ENCODE data around the gene TTC7B. TPM values are rescaled to one million over a fixed set of nuclear protein-coding genes. Genes with fewer than 3 reads are reported as not detected.

The TTC7B gene
- total RNA-seq, 1 experiment from 2014 or later, result 70.6 TPM

DNA sequence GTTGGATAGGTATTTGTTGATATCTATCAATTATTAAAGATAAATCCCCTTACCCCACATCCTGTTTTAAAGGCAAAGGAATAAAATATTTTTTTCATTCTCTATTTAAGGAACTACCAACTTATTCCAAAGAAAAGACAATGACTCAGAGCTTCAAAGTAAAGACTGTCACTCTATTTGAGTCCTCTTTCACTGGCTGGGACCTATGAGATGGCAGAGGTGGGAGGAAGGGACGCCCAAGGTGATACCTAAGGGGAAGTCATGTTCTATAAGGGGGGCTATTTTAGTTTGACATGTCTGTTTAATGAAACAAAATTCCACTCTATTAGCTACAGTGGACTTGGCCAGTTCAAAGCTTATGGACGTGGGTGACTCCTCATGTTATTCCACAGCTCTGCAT lies 209.8 kb downstream of the TTC7B start:
- no peak overlapping the region for H3K4me3 ChIP-seq (replicated peaks in 1 of 2; ENCODE audit: low read depth in 1 of 2, low read length in 2 of 2)
- POLR2A ChIA-PET, result no interaction called here
- no peaks in the 10 kb centered on the region for H3K9me2 ChIP-seq (ENCODE audit: insufficient read depth)
- no peaks in the 10 kb centered on the region for H3K36me3 ChIP-seq (ENCODE audit: control insufficient read depth in 1 of 2, insufficient read depth in 2 of 2, low read length in 2 of 2)
- H3K79me2 ChIP-seq (ENCODE audit: insufficient read depth, low read length), result no peaks in the 10 kb centered on the region
- no peaks in the 10 kb centered on the region for H4K20me1 ChIP-seq (ENCODE audit: insufficient read depth)
- intact Hi-C loops (cut with micrococcal nuclease), result no loop called here
- no TSS peak for BruUV-seq (replicated peaks)
- no peak for ATAC-seq
- H3K9ac ChIP-seq (ENCODE audit: low read length), result no peak overlapping the region
- RAD21 ChIA-PET (ENCODE audit: low non-redundant PET in 1 of 2, low total read pairs in 2 of 2, uncharacterized antibody in 2 of 2, unreplicated experiment in 2 of 2), result no interaction called here
- H2AFZ ChIP-seq (ENCODE audit: low read depth, low read length, poor library complexity, severe bottlenecking), result no peak overlapping the region
- no peak overlapping the region for H3K27ac ChIP-seq (ENCODE audit: low read depth, low read length)
- H3K4me2 ChIP-seq (ENCODE audit: low read length), result no peak overlapping the region
- TF ChIP-seq CBX3 (IDR thresholded peaks at IDR 0.05; ENCODE audit: low read depth) (no peak), ZFX (IDR thresholded peaks at IDR 0.05) (no peak), YY1 (IDR thresholded peaks at IDR 0.05; ENCODE audit: extremely low read depth, insufficient replicate concordance, low read depth, low read length) (no peak), SP1 (IDR thresholded peaks at IDR 0.05; ENCODE audit: low read depth) (no peak), JUND (IDR thresholded peaks at IDR 0.05) (no peak), TCF7L2 (IDR thresholded peaks at IDR 0.05; ENCODE audit: borderline replicate concordance, extremely low read depth, insufficient read depth, insufficient read length) (no peak), POLR2AphosphoS5 (IDR thresholded peaks at IDR 0.05; ENCODE audit: low read depth, low read length) (no peak), SRF (IDR thresholded peaks at IDR 0.05; ENCODE audit: low read depth) (no peak), CEBPB (IDR thresholded peaks at IDR 0.05; ENCODE audit: low read depth) (no peak), SIN3A (IDR thresholded peaks at IDR 0.05; ENCODE audit: low read depth) (no peak), ZNF274 (IDR thresholded peaks at IDR 0.05; ENCODE audit: low read depth, low read length) (no peak), ELF1 (IDR thresholded peaks at IDR 0.05; ENCODE audit: borderline replicate concordance, low read depth) (no peak), POLR2A (IDR thresholded peaks at IDR 0.05; ENCODE audit: borderline replicate concordance, extremely low read depth, insufficient read depth, insufficient read length) (no peak), EGR1 (IDR thresholded peaks at IDR 0.05; ENCODE audit: low read depth) (no peak), RAD21 (IDR thresholded peaks at IDR 0.05; ENCODE audit: low read depth) (no peak), EZH2phosphoT487 (IDR thresholded peaks at IDR 0.05; ENCODE audit: borderline replicate concordance) (no peak)
- TF ChIP-seq, protein P1, sequence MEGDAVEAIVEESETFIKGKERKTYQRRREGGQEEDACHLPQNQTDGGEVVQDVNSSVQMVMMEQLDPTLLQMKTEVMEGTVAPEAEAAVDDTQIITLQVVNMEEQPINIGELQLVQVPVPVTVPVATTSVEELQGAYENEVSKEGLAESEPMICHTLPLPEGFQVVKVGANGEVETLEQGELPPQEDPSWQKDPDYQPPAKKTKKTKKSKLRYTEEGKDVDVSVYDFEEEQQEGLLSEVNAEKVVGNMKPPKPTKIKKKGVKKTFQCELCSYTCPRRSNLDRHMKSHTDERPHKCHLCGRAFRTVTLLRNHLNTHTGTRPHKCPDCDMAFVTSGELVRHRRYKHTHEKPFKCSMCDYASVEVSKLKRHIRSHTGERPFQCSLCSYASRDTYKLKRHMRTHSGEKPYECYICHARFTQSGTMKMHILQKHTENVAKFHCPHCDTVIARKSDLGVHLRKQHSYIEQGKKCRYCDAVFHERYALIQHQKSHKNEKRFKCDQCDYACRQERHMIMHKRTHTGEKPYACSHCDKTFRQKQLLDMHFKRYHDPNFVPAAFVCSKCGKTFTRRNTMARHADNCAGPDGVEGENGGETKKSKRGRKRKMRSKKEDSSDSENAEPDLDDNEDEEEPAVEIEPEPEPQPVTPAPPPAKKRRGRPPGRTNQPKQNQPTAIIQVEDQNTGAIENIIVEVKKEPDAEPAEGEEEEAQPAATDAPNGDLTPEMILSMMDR (IDR thresholded peaks at IDR 0.05 in 2 of 3, conservative IDR thresholded peaks at IDR 0.05 in 1 of 3; ENCODE audit: borderline replicate concordance in 1 of 3, insufficient read depth in 1 of 3, low read depth in 2 of 3, low read length in 2 of 3), result no peak
- TF ChIP-seq, protein P2, sequence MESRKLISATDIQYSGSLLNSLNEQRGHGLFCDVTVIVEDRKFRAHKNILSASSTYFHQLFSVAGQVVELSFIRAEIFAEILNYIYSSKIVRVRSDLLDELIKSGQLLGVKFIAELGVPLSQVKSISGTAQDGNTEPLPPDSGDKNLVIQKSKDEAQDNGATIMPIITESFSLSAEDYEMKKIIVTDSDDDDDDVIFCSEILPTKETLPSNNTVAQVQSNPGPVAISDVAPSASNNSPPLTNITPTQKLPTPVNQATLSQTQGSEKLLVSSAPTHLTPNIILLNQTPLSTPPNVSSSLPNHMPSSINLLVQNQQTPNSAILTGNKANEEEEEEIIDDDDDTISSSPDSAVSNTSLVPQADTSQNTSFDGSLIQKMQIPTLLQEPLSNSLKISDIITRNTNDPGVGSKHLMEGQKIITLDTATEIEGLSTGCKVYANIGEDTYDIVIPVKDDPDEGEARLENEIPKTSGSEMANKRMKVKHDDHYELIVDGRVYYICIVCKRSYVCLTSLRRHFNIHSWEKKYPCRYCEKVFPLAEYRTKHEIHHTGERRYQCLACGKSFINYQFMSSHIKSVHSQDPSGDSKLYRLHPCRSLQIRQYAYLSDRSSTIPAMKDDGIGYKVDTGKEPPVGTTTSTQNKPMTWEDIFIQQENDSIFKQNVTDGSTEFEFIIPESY (IDR thresholded peaks at IDR 0.05; ENCODE audit: extremely low read depth, insufficient replicate concordance, low read length), result no peak
- TF ChIP-seq, protein P3, sequence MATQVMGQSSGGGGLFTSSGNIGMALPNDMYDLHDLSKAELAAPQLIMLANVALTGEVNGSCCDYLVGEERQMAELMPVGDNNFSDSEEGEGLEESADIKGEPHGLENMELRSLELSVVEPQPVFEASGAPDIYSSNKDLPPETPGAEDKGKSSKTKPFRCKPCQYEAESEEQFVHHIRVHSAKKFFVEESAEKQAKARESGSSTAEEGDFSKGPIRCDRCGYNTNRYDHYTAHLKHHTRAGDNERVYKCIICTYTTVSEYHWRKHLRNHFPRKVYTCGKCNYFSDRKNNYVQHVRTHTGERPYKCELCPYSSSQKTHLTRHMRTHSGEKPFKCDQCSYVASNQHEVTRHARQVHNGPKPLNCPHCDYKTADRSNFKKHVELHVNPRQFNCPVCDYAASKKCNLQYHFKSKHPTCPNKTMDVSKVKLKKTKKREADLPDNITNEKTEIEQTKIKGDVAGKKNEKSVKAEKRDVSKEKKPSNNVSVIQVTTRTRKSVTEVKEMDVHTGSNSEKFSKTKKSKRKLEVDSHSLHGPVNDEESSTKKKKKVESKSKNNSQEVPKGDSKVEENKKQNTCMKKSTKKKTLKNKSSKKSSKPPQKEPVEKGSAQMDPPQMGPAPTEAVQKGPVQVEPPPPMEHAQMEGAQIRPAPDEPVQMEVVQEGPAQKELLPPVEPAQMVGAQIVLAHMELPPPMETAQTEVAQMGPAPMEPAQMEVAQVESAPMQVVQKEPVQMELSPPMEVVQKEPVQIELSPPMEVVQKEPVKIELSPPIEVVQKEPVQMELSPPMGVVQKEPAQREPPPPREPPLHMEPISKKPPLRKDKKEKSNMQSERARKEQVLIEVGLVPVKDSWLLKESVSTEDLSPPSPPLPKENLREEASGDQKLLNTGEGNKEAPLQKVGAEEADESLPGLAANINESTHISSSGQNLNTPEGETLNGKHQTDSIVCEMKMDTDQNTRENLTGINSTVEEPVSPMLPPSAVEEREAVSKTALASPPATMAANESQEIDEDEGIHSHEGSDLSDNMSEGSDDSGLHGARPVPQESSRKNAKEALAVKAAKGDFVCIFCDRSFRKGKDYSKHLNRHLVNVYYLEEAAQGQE (IDR thresholded peaks at IDR 0.05; ENCODE audit: low read depth), result no peak
- TF ChIP-seq, protein P4, sequence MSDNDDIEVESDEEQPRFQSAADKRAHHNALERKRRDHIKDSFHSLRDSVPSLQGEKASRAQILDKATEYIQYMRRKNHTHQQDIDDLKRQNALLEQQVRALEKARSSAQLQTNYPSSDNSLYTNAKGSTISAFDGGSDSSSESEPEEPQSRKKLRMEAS (IDR thresholded peaks at IDR 0.05), result no peak
- no peak for DNase-seq (ENCODE audit: low read depth, low spot score)
- H3K27me3 ChIP-seq (ENCODE audit: insufficient read depth, low read length), result no peaks in the 10 kb centered on the region
- H3K4me1 ChIP-seq (ENCODE audit: control insufficient read depth in 1 of 2, insufficient read depth in 2 of 2, low read length in 2 of 2), result no peaks in the 10 kb centered on the region
- CTCF ChIA-PET, result no interaction called here
- no peaks in the 10 kb centered on the region for H3K9me3 ChIP-seq (ENCODE audit: control insufficient read depth in 1 of 2, insufficient read depth in 1 of 2, low read depth in 1 of 2, low read length in 2 of 2)
